ENCODE results near the gene TRPM2. TPM values are rescaled to one million over a fixed set of nuclear protein-coding genes. Genes with fewer than 3 reads are reported as not detected.

TRPM2 gene
- total and polyA plus RNA-seq, 8 donors: 1.3 to 10.3 (median 2.4) TPM

- intact Hi-C loops (cut with DNase I; ENCODE audit: low total_unique reads): no loop called here
- peak in 1 of 2 donors; percentile 1 for DNase-seq
- no peaks in the 10 kb centered on the region for H3K9me3 ChIP-seq
Measured at GRCh38 chr21:44462086-44462833, 108.8 kb downstream of the TRPM2 start.

GRCh38 chr21:44462834-44463200 is 109.4 kb downstream of the TRPM2 start:
- intact Hi-C loops (cut with DNase I; ENCODE audit: low total_unique reads): no loop called here
- peaks cover 0 to 5% (median 2%) of the 10 kb centered on the region in 4 donors for H3K4me1 ChIP-seq
- DNase-seq: no peak

More at GRCh38 chr21:44462086-44462833, 108.8 kb downstream of the TRPM2 start:
- Histone ChIP-seq H3K27ac (no peak overlapping the region), H3K4me3 (no peak overlapping the region), H3K4me1 (peaks cover 0 to 10% (median 8%) of the 10 kb centered on the region in 4 donors), H3K27me3 (no peaks in the 10 kb centered on the region), H3K36me3 (peaks cover 0 to 5% (median under 1%) of the 10 kb centered on the region in 4 donors)
- WGBS, 5 donors: 86 to 92% (median 87%) methylated on average over 17 to 25 of the region's 25 CpGs
- no peak for TF ChIP-seq POLR2A (IDR thresholded peaks at IDR 0.05)
- TF ChIP-seq CTCF (IDR thresholded peaks at IDR 0.05): no peak
- TF ChIP-seq POLR2AphosphoS5 (IDR thresholded peaks at IDR 0.05): no peak
- TF ChIP-seq EP300 (IDR thresholded peaks at IDR 0.05): no peak

DNA sequence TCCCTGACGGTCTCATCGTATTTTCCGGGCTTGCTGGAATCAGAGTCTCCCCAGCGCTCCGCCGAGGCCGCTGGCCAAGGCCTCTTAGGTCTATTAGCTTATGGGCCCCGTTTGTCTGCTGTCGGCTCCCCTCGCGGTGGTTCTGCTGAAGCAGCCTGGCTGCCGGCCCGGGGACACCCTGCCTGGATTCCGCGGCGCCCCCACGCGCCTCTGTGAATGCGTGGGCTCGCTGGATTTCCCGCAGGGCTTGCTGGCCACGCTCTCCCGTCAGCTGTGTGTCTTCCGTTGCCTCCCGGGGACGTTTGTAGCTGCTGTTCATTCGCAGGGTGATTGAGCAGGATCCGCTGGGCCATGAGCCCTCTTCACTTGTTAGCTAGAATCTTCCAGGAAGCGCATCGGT is 110.3 kb downstream of the TRPM2 start:
- no peaks in the 10 kb centered on the region for H3K36me3 ChIP-seq
- no peak overlapping the region for H3K27ac ChIP-seq
- H3K9me3 ChIP-seq: no peaks in the 10 kb centered on the region
- WGBS, 5 donors: 69 to 74% (median 70%) methylated on average over 28 to 30 of the region's 30 CpGs
- TF ChIP-seq CTCF (IDR thresholded peaks at IDR 0.05) (no peak), POLR2A (IDR thresholded peaks at IDR 0.05) (no peak), EP300 (IDR thresholded peaks at IDR 0.05) (no peak), POLR2AphosphoS5 (IDR thresholded peaks at IDR 0.05) (no peak)
- intact Hi-C loops (cut with DNase I; ENCODE audit: low total_unique reads): no loop called here
- DNase-seq: peak in 1 of 2 donors; percentile 65
- H3K27me3 ChIP-seq: no peaks in the 10 kb centered on the region
- no peak overlapping the region for H3K4me3 ChIP-seq
- H3K4me1 ChIP-seq: peaks cover 0 to 5% (median under 1%) of the 10 kb centered on the region in 4 donors

More at GRCh38 chr21:44462834-44463200, 109.4 kb downstream of the TRPM2 start:
- Histone ChIP-seq H3K9me3 (no peaks in the 10 kb centered on the region), H3K36me3 (no peaks in the 10 kb centered on the region), H3K4me3 (no peak overlapping the region), H3K27me3 (no peaks in the 10 kb centered on the region), H3K27ac (no peak overlapping the region)
- no peak for TF ChIP-seq CTCF (IDR thresholded peaks at IDR 0.05)
- no peak for TF ChIP-seq POLR2AphosphoS5 (IDR thresholded peaks at IDR 0.05)
- TF ChIP-seq EP300 (IDR thresholded peaks at IDR 0.05): no peak
- no peak for TF ChIP-seq POLR2A (IDR thresholded peaks at IDR 0.05)
- WGBS, 5 donors: 78 to 89% (median 85%) methylated on average over 7 to 11 of the region's 11 CpGs

DNA sequence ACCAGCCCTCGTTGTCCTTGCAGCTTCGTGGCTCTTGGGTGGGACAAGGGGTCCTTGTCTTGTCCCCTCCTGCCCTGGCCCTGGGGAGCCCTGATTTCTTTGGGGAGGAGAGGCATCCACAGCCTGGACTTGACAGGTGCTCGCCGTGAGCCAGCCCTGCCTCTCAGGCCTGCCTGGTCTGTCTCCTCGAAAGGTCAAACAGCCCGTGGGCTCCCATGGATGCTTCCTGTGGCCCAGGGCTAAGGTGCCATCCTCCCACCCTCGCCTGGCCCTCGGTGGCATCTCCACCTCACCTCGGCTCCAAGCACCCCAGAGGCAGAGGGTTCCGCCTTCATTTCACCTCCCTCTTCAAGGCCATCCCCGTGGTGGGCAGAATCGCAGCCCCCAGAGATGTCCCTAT is 110.9 kb downstream of the TRPM2 start:
- H3K9me3 ChIP-seq: no peaks in the 10 kb centered on the region
- no peaks in the 10 kb centered on the region for H3K36me3 ChIP-seq
- 76 to 90% (median 89%) methylated on average over 10 to 12 of the region's 12 CpGs for WGBS, 5 donors
- no peak for DNase-seq
- H3K27ac ChIP-seq: no peak overlapping the region
- no peaks in the 10 kb centered on the region for H3K27me3 ChIP-seq
- no peak overlapping the region for H3K4me3 ChIP-seq
- TF ChIP-seq CTCF (IDR thresholded peaks at IDR 0.05) (no peak), EP300 (IDR thresholded peaks at IDR 0.05) (no peak), POLR2AphosphoS5 (IDR thresholded peaks at IDR 0.05) (no peak), POLR2A (IDR thresholded peaks at IDR 0.05) (no peak)
- peaks cover 0 to 5% (median 0%) of the 10 kb centered on the region in 4 donors for H3K4me1 ChIP-seq
- intact Hi-C loops (cut with DNase I; ENCODE audit: low total_unique reads): no loop called here

Measured in stomach (tissue), 9 donors.